Measurements from ENCODE around the gene PRCC. TPM values are rescaled to one million over a fixed set of nuclear protein-coding genes. Genes with fewer than 3 reads are reported as not detected.

PRCC gene
- total RNA-seq, 2 experiments from 2014 or later = 49.5 to 50.0 TPM

- no peaks in the 10 kb centered on the region for H3K27me3 Mint-ChIP-seq
- H3K4me3 Mint-ChIP-seq = peak overlapping the region; percentile 6
- intact Hi-C loops (cut with DNase I, micrococcal nuclease) = loop anchor here in 1 of 2 experiments (5.0 kb wide), 1 partner anchor 39 kb away; no protein-coding TSS in a partner anchor
- POLR2A ChIA-PET = no interaction called here
- Histone ChIP-seq H3K27me3 (ENCODE audit: control insufficient read depth in 1 of 2, insufficient read depth in 2 of 2, low read length in 2 of 2) (no peaks in the 10 kb centered on the region), H3K36me3 (ENCODE audit: insufficient read depth, low read length) (peaks cover 35% of the 10 kb centered on the region), H3K9me3 (ENCODE audit: control insufficient read depth in 1 of 2, insufficient read depth in 1 of 2, low read length in 2 of 2) (no peaks in the 10 kb centered on the region), H3K4me1 (ENCODE audit: insufficient read depth, low read length) (peaks cover 44% of the 10 kb centered on the region), H3K4me3 (ENCODE audit: low read length) (no peak overlapping the region), H3K27ac (ENCODE audit: low read depth in 1 of 2, low read length in 2 of 2) (no peak overlapping the region)
- CTCF ChIA-PET = interaction anchor here (1.5 kb wide), 1 partner anchor 48 kb away, joined by 11 read pairs; no protein-coding TSS in a partner anchor
- TF ChIP-seq CTCF (IDR thresholded peaks at IDR 0.05) = no peak
- no peak overlapping the region for H3K27ac Mint-ChIP-seq
- peak in 2 of 14 experiments; percentile 19 to 28 for DNase-seq
- no peaks in the 10 kb centered on the region for H3K9me3 Mint-ChIP-seq
- peaks cover 48% of the 10 kb centered on the region for H3K36me3 Mint-ChIP-seq (ENCODE audit: low read depth)
- peaks cover 74% of the 10 kb centered on the region for H3K4me1 Mint-ChIP-seq (ENCODE audit: low read depth)
- ATAC-seq (ENCODE audit: poor library complexity) = peak; percentile 63
Measured at GRCh38 chr1:156773607-156774006, 6.3 kb downstream of the PRCC start.

DNA sequence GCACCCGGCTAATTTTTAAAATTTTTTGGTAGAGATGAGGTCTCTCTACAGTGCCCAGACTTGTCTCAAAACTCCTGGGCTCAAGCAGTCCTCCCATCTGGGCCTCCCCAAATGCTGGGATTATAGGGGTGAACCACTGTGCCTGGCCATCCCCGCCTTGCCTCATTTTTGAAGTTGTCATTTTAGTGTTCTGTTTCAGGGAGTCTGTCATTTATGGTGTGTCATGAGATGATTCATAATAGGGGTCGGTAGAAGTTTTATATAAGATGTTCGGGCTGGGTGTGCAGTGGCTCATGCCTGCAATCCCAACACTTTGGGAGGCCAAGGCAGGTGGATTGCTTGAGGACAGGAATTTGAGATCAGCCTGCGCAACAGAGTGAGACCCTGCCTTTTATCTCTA is 8.5 kb downstream of the PRCC start:
- POLR2A ChIA-PET = no interaction called here
- peak overlapping the region; percentile 53 for H3K27ac Mint-ChIP-seq

GRCh38 chr1:156776942-156777341 is 9.6 kb downstream of the PRCC start:
- peak overlapping the region; percentile 53 for H3K27ac Mint-ChIP-seq
- DNase-seq = no peak

More for the DNA sequence above, 8.5 kb downstream of the PRCC start:
- H3K4me1 ChIP-seq (ENCODE audit: insufficient read depth, low read length) = peaks cover 31% of the 10 kb centered on the region
- H3K4me3 ChIP-seq (ENCODE audit: low read length) = no peak overlapping the region
- no peaks in the 10 kb centered on the region for H3K27me3 Mint-ChIP-seq
- H3K9me3 Mint-ChIP-seq = no peaks in the 10 kb centered on the region
- H3K27me3 ChIP-seq (ENCODE audit: control insufficient read depth in 1 of 2, insufficient read depth in 2 of 2, low read length in 2 of 2) = no peaks in the 10 kb centered on the region
- H3K27ac ChIP-seq (ENCODE audit: low read depth in 1 of 2, low read length in 2 of 2) = no peak overlapping the region
- CTCF ChIA-PET = interaction anchor here (0.7 to 1.0 kb wide), 2 partner anchors 84 to 319 kb away, joined by 3 read pairs; no protein-coding TSS in a partner anchor
- DNase-seq (no peak), ATAC-seq (ENCODE audit: poor library complexity) (no peak)
- H3K36me3 Mint-ChIP-seq (ENCODE audit: low read depth) = peaks cover 38% of the 10 kb centered on the region
- peaks cover 59% of the 10 kb centered on the region for H3K4me1 Mint-ChIP-seq (ENCODE audit: low read depth)
- TF ChIP-seq CTCF (IDR thresholded peaks at IDR 0.05) = no peak
- intact Hi-C loops (cut with DNase I, micrococcal nuclease) = no loop called here
- H3K4me3 Mint-ChIP-seq = no peak overlapping the region
- H3K9me3 ChIP-seq (ENCODE audit: control insufficient read depth in 1 of 2, insufficient read depth in 1 of 2, low read length in 2 of 2) = no peaks in the 10 kb centered on the region
- peaks cover 30% of the 10 kb centered on the region for H3K36me3 ChIP-seq (ENCODE audit: insufficient read depth, low read length)

More at GRCh38 chr1:156776942-156777341, 9.6 kb downstream of the PRCC start:
- H3K9me3 Mint-ChIP-seq = no peaks in the 10 kb centered on the region
- peaks cover 31% of the 10 kb centered on the region for H3K36me3 ChIP-seq (ENCODE audit: insufficient read depth, low read length)
- no peak for TF ChIP-seq CTCF (IDR thresholded peaks at IDR 0.05)
- H3K27ac ChIP-seq (ENCODE audit: low read depth in 1 of 2, low read length in 2 of 2) = no peak overlapping the region
- H3K9me3 ChIP-seq (ENCODE audit: control insufficient read depth in 1 of 2, insufficient read depth in 1 of 2, low read length in 2 of 2) = no peaks in the 10 kb centered on the region
- intact Hi-C loops (cut with DNase I, micrococcal nuclease) = no loop called here
- no peak overlapping the region for H3K4me3 Mint-ChIP-seq
- H3K4me3 ChIP-seq (ENCODE audit: low read length) = no peak overlapping the region
- H3K4me1 Mint-ChIP-seq (ENCODE audit: low read depth) = peaks cover 57% of the 10 kb centered on the region
- CTCF ChIA-PET = interaction anchor here (1.4 kb wide), 1 partner anchor 115 kb away, joined by 3 read pairs; no protein-coding TSS in a partner anchor
- no peaks in the 10 kb centered on the region for H3K27me3 Mint-ChIP-seq
- ATAC-seq (ENCODE audit: poor library complexity) = no peak
- H3K36me3 Mint-ChIP-seq (ENCODE audit: low read depth) = peaks cover 42% of the 10 kb centered on the region
- POLR2A ChIA-PET = no interaction called here
- H3K27me3 ChIP-seq (ENCODE audit: control insufficient read depth in 1 of 2, insufficient read depth in 2 of 2, low read length in 2 of 2) = no peaks in the 10 kb centered on the region
- peaks cover 22% of the 10 kb centered on the region for H3K4me1 ChIP-seq (ENCODE audit: insufficient read depth, low read length)

Measured in CD4-positive, alpha-beta T cell (primary cell).